ENCODE measurements around the gene OR2A5. TPM values are rescaled to one million over a fixed set of nuclear protein-coding genes. Genes with fewer than 3 reads are reported as not detected.

OR2A5 gene
- total RNA-seq (not detected), total RNA-seq (0 to 0.09 (median 0) reads per million in 29 experiments)
- total RNA-seq (2013), result not detected

- Histone ChIP-seq H3K27me3 (replicated peaks in 1 of 2; ENCODE audit: control insufficient read depth in 2 of 2, extremely low read depth in 1 of 2, insufficient read depth in 2 of 2, low read length in 1 of 2) (no peaks in the 10 kb centered on the region), H3K4me3 (ENCODE audit: control insufficient read depth in 1 of 2, extremely low read depth in 1 of 2, low read length in 1 of 2) (no peak within 1 kb of the TSS), H3K36me3 (ENCODE audit: control insufficient read depth in 2 of 2, extremely low read depth in 1 of 2, insufficient read depth in 1 of 2, low read length in 1 of 2) (no peaks in the 10 kb centered on the region), H3K4me1 (ENCODE audit: control insufficient read depth in 1 of 2, extremely low read depth in 1 of 2, insufficient read depth in 2 of 2, low read length in 2 of 2) (no peaks in the 10 kb centered on the region), H3K27ac (ENCODE audit: low read length) (no peak within 1 kb of the TSS), H3K9me3 (no peaks in the 10 kb centered on the region)
- ChIA-PET POLR2A (no interaction called here), CTCF (no interaction called here)
- Mint-ChIP-seq H3K27ac (no peak within 1 kb of the TSS), H3K27me3 (peaks cover 5 to 14% of the 10 kb centered on the region in 2 donors), H3K4me3 (no peak within 1 kb of the TSS), H3K9me3 (no peaks in the 10 kb centered on the region), H3K36me3 (no peaks in the 10 kb centered on the region), H3K4me1 (no peaks in the 10 kb centered on the region)
- no peak for ATAC-seq (replicated peaks in 1 of 4)
- no CpG with 5 or more reads among the region's 1 CpG for WGBS (ENCODE audit: insufficient coverage)
- no peak for DNase-seq
Measured at GRCh38 chr7:144048648-144049047, at the start of gene OR2A5. Gene OR2A5 (plus strand): TSS chr7:144048948. CDS start chr7:144050402, 1,454 bp downstream.

- ATAC-seq (replicated peaks in 1 of 4) (no peak), DNase-seq (no peak)
- H3K4me1 ChIP-seq (ENCODE audit: control insufficient read depth in 1 of 2, extremely low read depth in 1 of 2, insufficient read depth in 2 of 2, low read length in 2 of 2), result no peaks in the 10 kb centered on the region
- no peaks in the 10 kb centered on the region for H3K36me3 Mint-ChIP-seq
- no peak within 1 kb of the TSS for H3K4me3 Mint-ChIP-seq
- no peaks in the 10 kb centered on the region for H3K9me3 ChIP-seq
- H3K4me3 ChIP-seq (ENCODE audit: control insufficient read depth in 1 of 2, extremely low read depth in 1 of 2, low read length in 1 of 2), result no peak within 1 kb of the TSS
- no peaks in the 10 kb centered on the region for H3K9me3 Mint-ChIP-seq
- ChIA-PET POLR2A (no interaction called here), CTCF (no interaction called here)
- no peaks in the 10 kb centered on the region for H3K36me3 ChIP-seq (ENCODE audit: control insufficient read depth in 2 of 2, extremely low read depth in 1 of 2, insufficient read depth in 1 of 2, low read length in 1 of 2)
- H3K27ac ChIP-seq (ENCODE audit: low read length), result no peak within 1 kb of the TSS
- H3K27ac Mint-ChIP-seq, result no peak within 1 kb of the TSS
- 73% methylated on average over 2 of the region's 4 CpGs for WGBS (ENCODE audit: insufficient coverage)
- H3K27me3 ChIP-seq (replicated peaks in 1 of 2; ENCODE audit: control insufficient read depth in 2 of 2, extremely low read depth in 1 of 2, insufficient read depth in 2 of 2, low read length in 1 of 2), result no peaks in the 10 kb centered on the region
- H3K27me3 Mint-ChIP-seq, result peaks cover 6 to 16% of the 10 kb centered on the region in 2 donors
- H3K4me1 Mint-ChIP-seq, result no peaks in the 10 kb centered on the region
Measured at GRCh38 chr7:144000020-144000419, 48.7 kb upstream of the OR2A5 start, which contains the start of gene OR6B1. Gene OR6B1 (plus strand): TSS chr7:144000320. CDS start chr7:144003997, 3,677 bp downstream.

- H3K9me3 ChIP-seq, result no peaks in the 10 kb centered on the region
- ChIA-PET POLR2A (no interaction called here), CTCF (no interaction called here)
- Mint-ChIP-seq H3K4me1 (no peaks in the 10 kb centered on the region), H3K27ac (no peak overlapping the region), H3K36me3 (no peaks in the 10 kb centered on the region), H3K4me3 (no peak overlapping the region), H3K9me3 (no peaks in the 10 kb centered on the region), H3K27me3 (peaks cover 7 to 21% of the 10 kb centered on the region in 2 donors)
- DNase-seq (no peak), ATAC-seq (replicated peaks in 1 of 4) (no peak)
- WGBS (ENCODE audit: insufficient coverage), result 59% methylated on average over 2 of the region's 3 CpGs
- H3K4me1 ChIP-seq (ENCODE audit: control insufficient read depth in 1 of 2, extremely low read depth in 1 of 2, insufficient read depth in 2 of 2, low read length in 2 of 2), result no peaks in the 10 kb centered on the region
- H3K4me3 ChIP-seq (ENCODE audit: control insufficient read depth in 1 of 2, extremely low read depth in 1 of 2, low read length in 1 of 2), result no peak overlapping the region
- no peaks in the 10 kb centered on the region for H3K27me3 ChIP-seq (replicated peaks in 1 of 2; ENCODE audit: control insufficient read depth in 2 of 2, extremely low read depth in 1 of 2, insufficient read depth in 2 of 2, low read length in 1 of 2)
- no peaks in the 10 kb centered on the region for H3K36me3 ChIP-seq (ENCODE audit: control insufficient read depth in 2 of 2, extremely low read depth in 1 of 2, insufficient read depth in 1 of 2, low read length in 1 of 2)
- H3K27ac ChIP-seq (ENCODE audit: low read length), result no peak overlapping the region
Measured at GRCh38 chr7:144001543-144001942, 47.2 kb upstream of the OR2A5 start.

GRCh38 chr7:144004703-144005102 lies 44.0 kb upstream of the OR2A5 start:
- Histone ChIP-seq H3K9me3 (no peaks in the 10 kb centered on the region), H3K4me3 (ENCODE audit: control insufficient read depth in 1 of 2, extremely low read depth in 1 of 2, low read length in 1 of 2) (no peak overlapping the region), H3K36me3 (ENCODE audit: control insufficient read depth in 2 of 2, extremely low read depth in 1 of 2, insufficient read depth in 1 of 2, low read length in 1 of 2) (no peaks in the 10 kb centered on the region), H3K4me1 (ENCODE audit: control insufficient read depth in 1 of 2, extremely low read depth in 1 of 2, insufficient read depth in 2 of 2, low read length in 2 of 2) (no peaks in the 10 kb centered on the region), H3K27ac (ENCODE audit: low read length) (no peak overlapping the region), H3K27me3 (replicated peaks in 1 of 2; ENCODE audit: control insufficient read depth in 2 of 2, extremely low read depth in 1 of 2, insufficient read depth in 2 of 2, low read length in 1 of 2) (no peaks in the 10 kb centered on the region)
- ATAC-seq (replicated peaks in 1 of 4) (no peak), DNase-seq (no peak)
- Mint-ChIP-seq H3K27ac (no peak overlapping the region), H3K4me3 (no peak overlapping the region), H3K4me1 (no peaks in the 10 kb centered on the region), H3K36me3 (no peaks in the 10 kb centered on the region), H3K27me3 (peaks cover 16 to 25% of the 10 kb centered on the region in 2 donors), H3K9me3 (peaks cover 4 to 15% (median 12%) of the 10 kb centered on the region in 3 donors)
- ChIA-PET POLR2A (no interaction called here), CTCF (no interaction called here)
- WGBS (ENCODE audit: insufficient coverage), result 100% methylated on average over 1 of the region's 5 CpGs

GRCh38 chr7:144006029-144006691 lies 42.6 kb upstream of the OR2A5 start:
- peaks cover 8 to 25% (median 19%) of the 10 kb centered on the region in 3 donors for H3K9me3 Mint-ChIP-seq
- ChIA-PET CTCF (no interaction called here), POLR2A (no interaction called here)
- Histone ChIP-seq H3K27ac (ENCODE audit: low read length) (no peak overlapping the region), H3K9me3 (no peaks in the 10 kb centered on the region), H3K27me3 (replicated peaks in 1 of 2; ENCODE audit: control insufficient read depth in 2 of 2, extremely low read depth in 1 of 2, insufficient read depth in 2 of 2, low read length in 1 of 2) (peaks cover 0 to 2% of the 10 kb centered on the region in 2 experiments), H3K36me3 (ENCODE audit: control insufficient read depth in 2 of 2, extremely low read depth in 1 of 2, insufficient read depth in 1 of 2, low read length in 1 of 2) (no peaks in the 10 kb centered on the region), H3K4me1 (ENCODE audit: control insufficient read depth in 1 of 2, extremely low read depth in 1 of 2, insufficient read depth in 2 of 2, low read length in 2 of 2) (no peaks in the 10 kb centered on the region), H3K4me3 (ENCODE audit: control insufficient read depth in 1 of 2, extremely low read depth in 1 of 2, low read length in 1 of 2) (no peak overlapping the region)
- no peaks in the 10 kb centered on the region for H3K4me1 Mint-ChIP-seq
- H3K27ac Mint-ChIP-seq, result no peak overlapping the region
- DNase-seq (no peak), ATAC-seq (replicated peaks in 1 of 4) (no peak)
- H3K4me3 Mint-ChIP-seq, result no peak overlapping the region
- no peaks in the 10 kb centered on the region for H3K36me3 Mint-ChIP-seq
- no CpG with 5 or more reads among the region's 1 CpG for WGBS (ENCODE audit: insufficient coverage)
- H3K27me3 Mint-ChIP-seq, result peaks cover 16 to 26% of the 10 kb centered on the region in 2 donors

- Histone ChIP-seq H3K36me3 (ENCODE audit: control insufficient read depth in 2 of 2, extremely low read depth in 1 of 2, insufficient read depth in 1 of 2, low read length in 1 of 2) (no peaks in the 10 kb centered on the region), H3K4me1 (ENCODE audit: control insufficient read depth in 1 of 2, extremely low read depth in 1 of 2, insufficient read depth in 2 of 2, low read length in 2 of 2) (no peaks in the 10 kb centered on the region), H3K27ac (ENCODE audit: low read length) (no peak overlapping the region), H3K9me3 (no peaks in the 10 kb centered on the region), H3K27me3 (replicated peaks in 1 of 2; ENCODE audit: control insufficient read depth in 2 of 2, extremely low read depth in 1 of 2, insufficient read depth in 2 of 2, low read length in 1 of 2) (peaks cover 0 to 2% of the 10 kb centered on the region in 2 experiments), H3K4me3 (ENCODE audit: control insufficient read depth in 1 of 2, extremely low read depth in 1 of 2, low read length in 1 of 2) (no peak overlapping the region)
- ATAC-seq (replicated peaks in 1 of 4) (no peak), DNase-seq (no peak)
- H3K27me3 Mint-ChIP-seq, result peaks cover 19 to 31% of the 10 kb centered on the region in 2 donors
- CTCF ChIA-PET, result no interaction called here
- H3K4me3 Mint-ChIP-seq, result no peak overlapping the region
- no peaks in the 10 kb centered on the region for H3K36me3 Mint-ChIP-seq
- POLR2A ChIA-PET, result no interaction called here
- H3K27ac Mint-ChIP-seq, result no peak overlapping the region
- no peaks in the 10 kb centered on the region for H3K4me1 Mint-ChIP-seq
- WGBS (ENCODE audit: insufficient coverage), result 100% methylated on average over 1 of the region's 1 CpG
- H3K9me3 Mint-ChIP-seq, result peaks cover 8 to 25% (median 19%) of the 10 kb centered on the region in 3 donors
Measured at GRCh38 chr7:144006692-144007042, 42.1 kb upstream of the OR2A5 start.
